DLD1 (cell line): Measurements from ENCODE around the gene COA7.
"Not testable (repeated sequence)": the region's sequence is repeated elsewhere in the genome, so short reads cannot be mapped to it uniquely, and the experiment has no call there.

ENCODE experiments used
- in situ Hi-C: cut with HindIII; loops from 2 replicates; pipeline ENCODE4 v1.10.0; 2017; ENCODE audit warnings: low sequenced_read_pairs

The COA7 gene

GRCh38 chr1:52697795-52698674 is at the start of gene COA7:
Gene COA7, minus strand, starts transcription at chr1:52698347. Its CDS starts 21 bp downstream, at chr1:52698326.
- in situ Hi-C loops: no loop called here

- in situ Hi-C loops: no loop called here
Measured at GRCh38 chr1:52747450-52747849, 49.3 kb upstream of the COA7 start.

- in situ Hi-C loops: no loop called here
Measured at GRCh38 chr1:52746189-52746588, 48.0 kb upstream of the COA7 start.

- in situ Hi-C loops: no loop called here
Measured at GRCh38 chr1:52741259-52741658, 43.1 kb upstream of the COA7 start.

GRCh38 chr1:52739699-52740467 is 41.7 kb upstream of the COA7 start:
- in situ Hi-C loops: no loop called here

- in situ Hi-C loops: no loop called here
Measured at GRCh38 chr1:52738893-52739292, 40.7 kb upstream of the COA7 start.

- in situ Hi-C loops: no loop called here
Measured at GRCh38 chr1:52738148-52738547, 40.0 kb upstream of the COA7 start.

GRCh38 chr1:52735371-52735770 is 37.2 kb upstream of the COA7 start:
- in situ Hi-C loops: not testable (repeated sequence)

GRCh38 chr1:52733368-52733767 is 35.2 kb upstream of the COA7 start:
- in situ Hi-C loops: no loop called here

- in situ Hi-C loops: no loop called here
Measured at GRCh38 chr1:52727956-52728656, 30.0 kb upstream of the COA7 start.

GRCh38 chr1:52727114-52727586 is 29.0 kb upstream of the COA7 start:
- in situ Hi-C loops: no loop called here

- in situ Hi-C loops: no loop called here
Measured at GRCh38 chr1:52726265-52727113, 28.3 kb upstream of the COA7 start, which contains the start of gene ZYG11B. Gene ZYG11B, plus strand, starts transcription at chr1:52726453. Its CDS starts 201 bp downstream, at chr1:52726654.

GRCh38 chr1:52725903-52726264 is 27.7 kb upstream of the COA7 start:
- in situ Hi-C loops: no loop called here

- in situ Hi-C loops: no loop called here
Measured at GRCh38 chr1:52723260-52723659, 25.1 kb upstream of the COA7 start.

GRCh38 chr1:52715296-52715695 is 17.1 kb upstream of the COA7 start:
- in situ Hi-C loops: not testable (repeated sequence)

- in situ Hi-C loops: no loop called here
Measured at GRCh38 chr1:52713590-52713989, 15.4 kb upstream of the COA7 start.

- in situ Hi-C loops: no loop called here
Measured at GRCh38 chr1:52709016-52709415, 10.9 kb upstream of the COA7 start.

GRCh38 chr1:52707927-52708655 is 9.9 kb upstream of the COA7 start:
- in situ Hi-C loops: no loop called here
